Caco-2 (cell line): ENCODE data around the gene TMEM236. TPM values are rescaled to one million over a fixed set of nuclear protein-coding genes. Genes with fewer than 3 reads are reported as not detected.

Experiments
- BruUV-seq: library from RNA; stranded (reverse); fragments of 400-500 nt; replicated peaks from 2 replicates; lab custom pipeline; 2021; lab: Mats Ljungman, UMichigan
- CTCF ChIA-PET: fragments of 300-600 bp; sonication (Branson Sonifier 250); formaldehyde crosslinking; loops from one replicate; lab custom pipeline; 2022; ENCODE audit warnings: antibody characterized with exemption; lab: Charles Lee
- POLR2A ChIA-PET: fragments of 300-600 bp; sonication (Branson Sonifier 250); formaldehyde crosslinking; loops from one replicate; lab custom pipeline; 2022; ENCODE audit warnings: antibody characterized with exemption; lab: Charles Lee
- DNase-seq, 2 experiments: peaks; one replicate each; pipeline versions ENCODE4 v3.0.0 to v3.0.0-alpha.2; 2020 to 2022
- H3K27me3 ChIP-seq: replicated peaks from 2 replicates; pipeline ENCODE4 v1.6.0; 2011; ENCODE audit warnings: low read length; ENCODE audit not compliant: control insufficient read depth, insufficient read depth
- H3K36me3 ChIP-seq: 2 replicates; pipeline ENCODE4 v1.5.1; 2011; ENCODE audit warnings: low read length; ENCODE audit not compliant: control insufficient read depth, insufficient read depth
- H3K4me1 ChIP-seq: fragments of 250-450 bp; sonication (Bioruptor Pico); 2 replicates; pipeline ENCODE4 v1.5.1; 2020; ENCODE audit warnings: mild to moderate bottlenecking
- H3K4me3 ChIP-seq: 2 replicates; pipeline ENCODE4 v1.5.1; 2011; ENCODE audit warnings: low read depth, mild to moderate bottlenecking, control low read depth, low read length
- H3K9me3 ChIP-seq: fragments of 250-450 bp; sonication (Bioruptor Pico); 2 replicates; pipeline ENCODE4 v1.5.1; 2020; ENCODE audit warnings: mild to moderate bottlenecking, moderate library complexity
- H3K27ac Mint-ChIP-seq: one replicate; pipeline ENCODE4 v1.8.0; 2022; ENCODE audit warnings: mixed read lengths; ENCODE audit not compliant: unreplicated experiment
- H3K27me3 Mint-ChIP-seq: one replicate; pipeline ENCODE4 v1.8.0; 2022; ENCODE audit warnings: mixed read lengths; ENCODE audit not compliant: insufficient read depth, unreplicated experiment
- H3K36me3 Mint-ChIP-seq: one replicate; pipeline ENCODE4 v1.8.0; 2022; ENCODE audit warnings: mild to moderate bottlenecking, mixed read lengths; ENCODE audit not compliant: insufficient read depth, unreplicated experiment
- H3K4me1 Mint-ChIP-seq: one replicate; pipeline ENCODE4 v1.8.0; 2022; ENCODE audit warnings: low read depth, mixed read lengths; ENCODE audit not compliant: unreplicated experiment
- H3K4me3 Mint-ChIP-seq: one replicate; pipeline ENCODE4 v1.8.0; 2022; ENCODE audit warnings: mild to moderate bottlenecking, moderate library complexity, mixed read lengths; ENCODE audit not compliant: unreplicated experiment
- H3K9me3 Mint-ChIP-seq: one replicate; pipeline ENCODE4 v1.8.0; 2022; ENCODE audit warnings: mixed read lengths; ENCODE audit not compliant: unreplicated experiment
- CTCF ChIP-seq, 2 experiments: fragments of 200-600 bp in 1 of 2; IDR thresholded peaks; 1 replicate in 1 of 2; 2 replicates in 1 of 2; pipeline versions ENCODE4 v1.5.1 to v1.8.0; 2011 to 2022; ENCODE audit warnings: antibody characterized with exemption in 1 of 2, control low read depth in 1 of 2, inconsistent platforms in 1 of 2, low read depth in 1 of 2, low read length in 1 of 2, mild to moderate bottlenecking in 1 of 2, moderate library complexity in 1 of 2; ENCODE audit not compliant: insufficient read depth in 1 of 2, severe bottlenecking in 1 of 2, unreplicated experiment in 1 of 2
- intact Hi-C: fragments of 100-400 bp; cut with micrococcal nuclease; formaldehyde crosslinking; loops from one replicate; pipeline ENCODE4 v1.10.0; 2022; ENCODE audit not compliant: unreplicated experiment
- total RNA-seq: library from RNA; stranded (reverse); gene quantifications from 2 replicates; pipeline ENCODE4 v1.2.3, GENCODE V29; 2022

TMEM236 gene
- total RNA-seq, 1 experiment from 2014 or later: 0.64 TPM

DNA sequence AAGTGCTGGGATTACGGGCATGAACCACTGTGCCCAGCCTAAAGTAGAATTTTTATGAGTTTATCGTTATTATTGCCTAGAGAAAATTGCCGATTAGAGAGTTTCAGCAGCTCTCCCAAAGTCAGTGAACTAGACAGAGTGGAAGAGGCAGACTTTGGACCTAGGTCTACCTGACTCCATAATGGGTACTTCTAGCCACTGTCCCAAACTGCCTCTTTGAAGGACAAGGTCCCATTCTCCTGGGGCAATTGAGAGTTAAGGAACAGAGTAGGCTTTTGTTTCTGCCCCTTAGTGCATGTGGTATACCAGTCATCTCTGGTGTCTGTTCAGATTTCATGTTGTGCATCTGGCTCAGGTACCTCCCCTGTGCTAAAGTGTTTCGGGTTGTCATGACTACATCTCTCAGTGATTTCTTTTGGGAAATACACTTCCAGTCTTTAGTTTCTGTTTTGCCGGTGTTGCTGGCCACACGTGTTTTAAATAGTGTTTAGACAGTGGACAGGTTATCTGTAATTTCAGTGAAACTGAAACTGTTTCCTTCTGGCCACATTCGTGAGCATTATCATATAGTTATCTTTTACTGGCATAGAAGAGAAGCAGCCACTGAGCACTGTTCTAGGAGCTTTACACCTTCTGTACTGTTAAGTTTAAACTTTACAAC, 4.7 kb downstream of the TMEM236 start:
- BruUV-seq: no TSS peak
- Histone ChIP-seq H3K27me3 (no peaks in the 10 kb centered on the region), H3K36me3 (no peaks in the 10 kb centered on the region), H3K4me1 (0 out of 2 replicates have a peak, but pooled peaks cover 3% of the 10 kb centered on the region), H3K9me3 (no peaks in the 10 kb centered on the region), H3K4me3 (no peak overlapping the region)
- peaks cover 2% of the 10 kb centered on the region for H3K4me1 Mint-ChIP-seq
- DNase-seq: peak in 1 of 2 experiments; percentile 29
- no peak for TF ChIP-seq CTCF (IDR thresholded peaks at IDR 0.05; ENCODE audit: insufficient read depth in 1 of 2, low read depth in 1 of 2, low read length in 1 of 2, severe bottlenecking in 1 of 2, unreplicated experiment in 1 of 2)
- no peaks in the 10 kb centered on the region for H3K36me3 Mint-ChIP-seq
- intact Hi-C loops: no loop called here
- ChIA-PET CTCF (interaction anchor here (0.7 kb wide), 1 partner anchor 91 kb away, joined by 3 read pairs; no protein-coding TSS in a partner anchor), POLR2A (no interaction called here)
- no peak overlapping the region for H3K27ac Mint-ChIP-seq
- no peak overlapping the region for H3K4me3 Mint-ChIP-seq
- no peaks in the 10 kb centered on the region for H3K9me3 Mint-ChIP-seq
- no peaks in the 10 kb centered on the region for H3K27me3 Mint-ChIP-seq

DNA sequence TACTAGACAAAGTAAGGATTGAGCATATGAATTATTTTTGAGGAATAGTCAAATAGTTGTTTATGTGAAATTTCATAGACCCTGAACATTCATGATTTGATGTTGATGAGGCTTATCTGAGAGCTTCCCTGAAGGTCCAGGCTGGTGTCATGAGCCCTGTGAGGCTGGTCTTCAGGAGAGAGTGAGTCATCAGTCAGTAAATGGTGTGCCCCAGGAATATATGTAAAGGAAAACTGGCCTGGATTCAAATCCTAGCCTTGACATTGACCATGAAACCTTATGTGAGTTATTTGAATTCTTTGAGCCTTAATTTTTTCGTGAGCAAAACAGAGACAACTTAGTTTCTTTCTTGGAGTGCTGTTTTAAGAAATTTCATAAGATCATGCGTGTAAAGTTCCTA, 6.2 kb downstream of the TMEM236 start:
- intact Hi-C loops: no loop called here
- CTCF ChIA-PET: no interaction called here
- 0 out of 2 replicates have a peak, but pooled peaks cover 3% of the 10 kb centered on the region for H3K4me1 ChIP-seq
- H3K27me3 ChIP-seq: no peaks in the 10 kb centered on the region
- Mint-ChIP-seq H3K27ac (no peak overlapping the region), H3K36me3 (no peaks in the 10 kb centered on the region), H3K27me3 (no peaks in the 10 kb centered on the region), H3K4me1 (peaks cover 6% of the 10 kb centered on the region), H3K9me3 (no peaks in the 10 kb centered on the region), H3K4me3 (no peak overlapping the region)
- H3K9me3 ChIP-seq: no peaks in the 10 kb centered on the region
- no peak for DNase-seq
- BruUV-seq: no TSS peak
- no peak for TF ChIP-seq CTCF (IDR thresholded peaks at IDR 0.05; ENCODE audit: insufficient read depth in 1 of 2, low read depth in 1 of 2, low read length in 1 of 2, severe bottlenecking in 1 of 2, unreplicated experiment in 1 of 2)
- no peaks in the 10 kb centered on the region for H3K36me3 ChIP-seq
- H3K4me3 ChIP-seq: no peak overlapping the region
- POLR2A ChIA-PET: no interaction called here

DNA sequence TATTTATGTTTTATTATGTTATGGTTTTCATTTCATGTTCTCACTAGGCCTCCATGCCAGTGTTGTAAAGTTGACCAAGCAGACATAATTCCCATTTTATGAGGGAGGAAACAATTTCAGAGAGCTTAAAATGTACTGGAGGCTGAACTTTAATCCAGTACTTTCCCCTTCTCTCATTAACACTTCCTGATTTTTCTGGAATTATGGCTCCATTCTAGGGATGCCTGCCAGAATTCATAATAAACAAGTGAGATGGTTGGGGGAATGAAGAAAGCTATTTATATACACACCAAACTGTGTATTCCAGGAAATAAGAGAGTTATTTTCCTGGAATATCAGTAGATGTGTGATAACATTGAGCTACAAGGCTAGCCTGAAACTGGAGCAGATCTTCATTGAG, 6.9 kb downstream of the TMEM236 start:
- Mint-ChIP-seq H3K27me3 (no peaks in the 10 kb centered on the region), H3K27ac (no peak overlapping the region), H3K4me3 (no peak overlapping the region), H3K4me1 (peaks cover 6% of the 10 kb centered on the region), H3K36me3 (no peaks in the 10 kb centered on the region), H3K9me3 (no peaks in the 10 kb centered on the region)
- Histone ChIP-seq H3K9me3 (no peaks in the 10 kb centered on the region), H3K4me3 (no peak overlapping the region), H3K4me1 (0 out of 2 replicates have a peak, but pooled peaks cover 3% of the 10 kb centered on the region), H3K36me3 (no peaks in the 10 kb centered on the region), H3K27me3 (no peaks in the 10 kb centered on the region)
- ChIA-PET POLR2A (no interaction called here), CTCF (no interaction called here)
- DNase-seq: no peak
- intact Hi-C loops: no loop called here
- no peak for TF ChIP-seq CTCF (IDR thresholded peaks at IDR 0.05; ENCODE audit: insufficient read depth in 1 of 2, low read depth in 1 of 2, low read length in 1 of 2, severe bottlenecking in 1 of 2, unreplicated experiment in 1 of 2)
- no TSS peak for BruUV-seq
